Tibial nerve (tissue), 4 donors: ENCODE measurements around the gene GDF10. TPM values are rescaled to one million over a fixed set of nuclear protein-coding genes. Genes with fewer than 3 reads are reported as not detected.
A peak's percentile ranks its signal among the peaks of the same experiment; 100 is the strongest.

Experiments used
- DNase-seq, 2 donors: peaks; one replicate each; pipeline ENCODE4 v3.0.0-alpha.2; 2019; ENCODE audit warnings: low spot score in 2 of 2
- H3K27ac ChIP-seq, 4 donors: fragments of 200-600 bp; sonication (generic) in 3 of 4; one replicate each; pipeline ENCODE4 v1.5.1; 2017 to 2019; ENCODE audit warnings: mild to moderate bottlenecking in 1 of 4
- H3K27me3 ChIP-seq, 2 donors: fragments of 200-600 bp; sonication (generic) in 1 of 2; one replicate each; pipeline versions ENCODE4 v1.5.1 to v1.6.0; 2017 to 2019
- H3K36me3 ChIP-seq, 3 donors: fragments of 200-600 bp; sonication (generic); one replicate each; pipeline ENCODE4 v1.5.1; 2018 to 2019
- H3K4me1 ChIP-seq, 4 donors: fragments of 200-600 bp; sonication (generic) in 3 of 4; one replicate each; pipeline ENCODE4 v1.5.1; 2017 to 2019
- H3K4me3 ChIP-seq, 4 donors: fragments of 200-600 bp; sonication (generic) in 3 of 4; one replicate each; pipeline ENCODE4 v1.5.1; 2017 to 2019; ENCODE audit warnings: mild to moderate bottlenecking in 1 of 4, moderate library complexity in 1 of 4
- H3K9me3 ChIP-seq, 4 donors: fragments of 200-600 bp; sonication (generic) in 3 of 4; one replicate each; pipeline ENCODE4 v1.5.1; 2017 to 2019
- CTCF ChIP-seq, 5 experiments: fragments of 200-600 bp in 3 of 5; fragments of 450-650 bp in 2 of 5; sonication (generic) in 3 of 5; IDR thresholded peaks; one replicate each; pipeline ENCODE4 v1.5.1; 2016 to 2019; ENCODE audit warnings: antibody characterized with exemption in 5 of 5, mild to moderate bottlenecking in 3 of 5, moderate library complexity in 2 of 5
- EP300 ChIP-seq, 2 donors: sonication (generic); formaldehyde crosslinking; IDR thresholded peaks; one replicate each; pipeline ENCODE4 v1.6.1; 2017; ENCODE audit warnings: antibody characterized with exemption in 2 of 2, mild to moderate bottlenecking in 1 of 2
- POLR2A ChIP-seq, 2 donors: fragments of 450-650 bp; IDR thresholded peaks; one replicate each; pipeline ENCODE4 v1.6.1; 2017; ENCODE audit warnings: antibody characterized with exemption in 2 of 2, mild to moderate bottlenecking in 2 of 2, moderate library complexity in 2 of 2
- WGBS, 2 donors: methylation state at CpG; one replicate each; pipeline ENCODE4 v1.1.5; 2018; 5-methylcytosine and 5-hydroxymethylcytosine counted together
- total RNA-seq, 4 donors: library from RNA; depleted of rRNA; stranded (reverse); fragments of >200 nt; gene quantifications; one replicate each; pipeline ENCODE4 v1.1.0, GENCODE V29; 2016

GDF10 gene
- total RNA-seq, 4 donors from 2014 or later: 10.2 to 48.2 (median 22.9) TPM

DNA sequence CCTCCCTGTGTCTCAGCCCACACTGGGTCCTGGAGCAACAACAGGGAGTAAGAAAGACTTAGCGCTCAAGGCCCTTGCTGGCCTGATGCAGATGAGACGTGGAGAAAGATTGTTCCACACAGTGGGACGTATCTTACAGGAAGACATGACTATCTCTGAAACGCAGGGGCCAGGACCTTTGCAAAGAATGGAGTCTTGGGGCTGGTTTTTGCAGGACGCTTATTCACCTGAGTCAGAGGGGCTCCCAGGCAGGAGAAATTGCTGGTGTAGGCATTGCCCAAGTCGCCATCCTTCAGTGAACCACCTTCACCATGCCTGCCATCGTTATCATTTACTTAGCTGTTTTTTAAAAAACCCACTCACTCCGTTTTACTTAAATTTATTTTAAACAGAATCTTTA, 11.8 kb upstream of the GDF10 start:
- Histone ChIP-seq H3K9me3 (no peaks in the 10 kb centered on the region), H3K27me3 (no peaks in the 10 kb centered on the region), H3K4me3 (no peak overlapping the region), H3K27ac (no peak overlapping the region), H3K4me1 (peaks cover 0 to 9% (median 0%) of the 10 kb centered on the region in 4 donors), H3K36me3 (no peaks in the 10 kb centered on the region)
- no peak for TF ChIP-seq POLR2A (IDR thresholded peaks at IDR 0.05)
- TF ChIP-seq EP300 (IDR thresholded peaks at IDR 0.05): no peak
- TF ChIP-seq CTCF (IDR thresholded peaks at IDR 0.05): no peak
- WGBS, 2 donors: 89 to 93% methylated on average over 8 of the region's 8 CpGs
- DNase-seq: no peak

DNA sequence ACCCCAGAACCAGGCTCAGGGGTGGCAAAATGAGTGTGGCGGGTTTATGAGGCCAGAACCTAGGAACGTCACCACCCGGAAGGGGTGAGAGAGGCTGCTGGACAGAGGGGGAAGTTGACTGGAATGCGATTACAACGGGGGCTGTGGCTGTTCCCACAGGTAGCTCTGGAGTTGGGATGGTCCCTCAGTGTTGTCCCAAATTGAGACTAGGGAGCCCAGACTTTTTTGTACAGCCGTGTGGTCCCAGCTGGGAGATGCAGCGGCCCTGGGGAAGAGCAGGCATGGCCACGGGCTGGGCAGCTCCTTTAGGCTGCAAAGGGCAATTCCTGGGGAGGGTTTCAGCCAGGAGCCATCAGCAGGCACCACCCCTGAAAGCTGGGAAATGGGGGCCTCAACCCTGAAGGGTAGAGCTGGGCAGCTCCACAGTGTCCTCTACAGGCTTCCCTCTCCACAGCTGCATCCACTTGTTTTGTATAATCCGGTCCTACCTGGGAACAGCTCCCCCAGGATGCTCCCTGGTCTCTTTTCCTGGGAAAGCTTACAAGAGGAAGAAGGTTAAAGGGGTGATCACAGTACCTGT, 11.0 kb upstream of the GDF10 start:
- Histone ChIP-seq H3K4me3 (no peak overlapping the region), H3K36me3 (no peaks in the 10 kb centered on the region), H3K4me1 (peaks cover 0 to 9% (median 0%) of the 10 kb centered on the region in 4 donors), H3K27ac (no peak overlapping the region), H3K9me3 (no peaks in the 10 kb centered on the region), H3K27me3 (no peaks in the 10 kb centered on the region)
- no peak for TF ChIP-seq POLR2A (IDR thresholded peaks at IDR 0.05)
- TF ChIP-seq CTCF (IDR thresholded peaks at IDR 0.05): no peak
- no peak for TF ChIP-seq EP300 (IDR thresholded peaks at IDR 0.05)
- WGBS, 2 donors: 63 to 72% methylated on average over 9 of the region's 9 CpGs
- DNase-seq: no peak

- H3K27me3 ChIP-seq: no peaks in the 10 kb centered on the region
- no peak for DNase-seq
- no peak for TF ChIP-seq CTCF (IDR thresholded peaks at IDR 0.05)
- no peak for TF ChIP-seq POLR2A (IDR thresholded peaks at IDR 0.05)
- TF ChIP-seq EP300 (IDR thresholded peaks at IDR 0.05): no peak
- H3K9me3 ChIP-seq: no peaks in the 10 kb centered on the region
- no peak overlapping the region for H3K27ac ChIP-seq
- H3K4me3 ChIP-seq: no peak overlapping the region
- WGBS, 2 donors: 90 to 95% methylated on average over 5 to 6 of the region's 6 CpGs
- H3K36me3 ChIP-seq: no peaks in the 10 kb centered on the region
- H3K4me1 ChIP-seq: peaks cover 0 to 9% (median 0%) of the 10 kb centered on the region in 4 donors
These were observed 10.1 kb upstream of the GDF10 start for GRCh38 chr10:47289921-47290320.

DNA sequence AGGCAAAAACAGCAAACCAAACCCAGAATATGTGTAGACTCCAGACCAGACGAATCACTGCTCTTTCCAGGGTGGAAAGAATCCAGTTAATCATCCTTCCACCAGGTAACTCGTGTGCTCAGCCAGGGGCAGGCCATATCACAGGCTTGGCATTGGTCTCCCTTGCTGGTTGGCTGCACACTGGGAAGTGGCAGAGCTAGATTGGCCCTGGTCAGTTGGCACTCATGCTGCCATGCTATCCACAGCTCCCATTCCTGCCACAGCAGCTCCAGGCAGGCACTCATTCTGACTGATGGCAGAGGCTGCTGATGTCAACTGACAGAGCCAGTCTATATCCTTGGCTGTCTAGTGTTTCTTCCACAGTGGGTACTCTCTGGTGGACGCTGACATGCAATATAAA, 9.7 kb upstream of the GDF10 start:
- TF ChIP-seq CTCF (IDR thresholded peaks at IDR 0.05): no peak
- no peak for TF ChIP-seq POLR2A (IDR thresholded peaks at IDR 0.05)
- no peak for TF ChIP-seq EP300 (IDR thresholded peaks at IDR 0.05)
- WGBS, 2 donors: 88 to 92% methylated on average over 3 of the region's 3 CpGs
- Histone ChIP-seq H3K4me1 (peaks cover 0 to 10% (median 0%) of the 10 kb centered on the region in 4 donors), H3K36me3 (no peaks in the 10 kb centered on the region), H3K4me3 (no peak overlapping the region), H3K27ac (no peak overlapping the region), H3K9me3 (no peaks in the 10 kb centered on the region), H3K27me3 (no peaks in the 10 kb centered on the region)
- no peak for DNase-seq

- no peaks in the 10 kb centered on the region for H3K9me3 ChIP-seq
- peak; percentile 44 to 47 for DNase-seq
- no peak for TF ChIP-seq POLR2A (IDR thresholded peaks at IDR 0.05)
- TF ChIP-seq CTCF (IDR thresholded peaks at IDR 0.05): no peak
- TF ChIP-seq EP300 (IDR thresholded peaks at IDR 0.05): no peak
- H3K4me1 ChIP-seq: peaks cover 0 to 23% (median 0%) of the 10 kb centered on the region in 4 donors
- no peak overlapping the region for H3K4me3 ChIP-seq
- 39 to 47% methylated on average over 3 of the region's 3 CpGs for WGBS, 2 donors
- no peak overlapping the region for H3K27ac ChIP-seq
- H3K36me3 ChIP-seq: no peaks in the 10 kb centered on the region
- H3K27me3 ChIP-seq: no peaks in the 10 kb centered on the region
These were observed 8.3 kb upstream of the GDF10 start for GRCh38 chr10:47291682-47292081.
